ENCODE data around the gene TRIP13.
"Not testable (repeated sequence)": the region's sequence is repeated elsewhere in the genome, so short reads cannot be mapped to it uniquely, and the experiment has no call there.

The TRIP13 gene

GRCh38 chr5:893137-893506 lies 438 bp downstream of the TRIP13 start:
- no peak for DNase-seq

- no peak for DNase-seq
Measured at GRCh38 chr5:893711-894110, 1.0 kb downstream of the TRIP13 start.

- no peak for DNase-seq
Measured at GRCh38 chr5:900781-901180, 8.1 kb downstream of the TRIP13 start.

GRCh38 chr5:902129-902916 lies 9.6 kb downstream of the TRIP13 start:
- no peak for DNase-seq

GRCh38 chr5:903756-904096 lies 11.0 kb downstream of the TRIP13 start:
- no peak for DNase-seq

GRCh38 chr5:905139-905642 lies 12.5 kb downstream of the TRIP13 start:
- DNase-seq, result no peak

- no peak for DNase-seq
Measured at GRCh38 chr5:907366-907910, 14.8 kb downstream of the TRIP13 start.

- DNase-seq, result no peak
Measured at GRCh38 chr5:908172-908571, 15.5 kb downstream of the TRIP13 start.

GRCh38 chr5:909086-909485 lies 16.4 kb downstream of the TRIP13 start:
- no peak for DNase-seq

- DNase-seq, result no peak
Measured at GRCh38 chr5:909994-910768, 17.5 kb downstream of the TRIP13 start.

- DNase-seq, result no peak
Measured at GRCh38 chr5:910769-911160, 18.1 kb downstream of the TRIP13 start.

- no peak for DNase-seq
Measured at GRCh38 chr5:911601-912000, 18.9 kb downstream of the TRIP13 start.

- peak; percentile 73 for DNase-seq
Measured at GRCh38 chr5:912280-913091, 19.8 kb downstream of the TRIP13 start.

GRCh38 chr5:914174-914573 lies 21.5 kb downstream of the TRIP13 start:
- no peak for DNase-seq

- no peak for DNase-seq
Measured at GRCh38 chr5:914612-915011, 21.9 kb downstream of the TRIP13 start.

GRCh38 chr5:915346-915745 lies 22.7 kb downstream of the TRIP13 start:
- not testable (repeated sequence) for DNase-seq

GRCh38 chr5:915946-916345 lies 23.3 kb downstream of the TRIP13 start:
- no peak for DNase-seq

- no peak for DNase-seq
Measured at GRCh38 chr5:916441-917293, 24.0 kb downstream of the TRIP13 start.

- not testable (repeated sequence) for DNase-seq
Measured at GRCh38 chr5:918717-919116, 26.0 kb downstream of the TRIP13 start.

- no peak for DNase-seq
Measured at GRCh38 chr5:919356-920000, 26.8 kb downstream of the TRIP13 start.

GRCh38 chr5:920321-920720 lies 27.6 kb downstream of the TRIP13 start:
- DNase-seq, result no peak

Measured in activated effector memory CD4-positive, alpha-beta T cell treated with Interleukin-2 at 50 U/mL for 16 hours (primary cell).